HG02970 (cell line): Measurements from ENCODE around the gene FANCM.

Source experiments
- ATAC-seq: cut with Tn5 transposase; IDR thresholded peaks from one replicate; pipeline ENCODE4 v1.9.1; 2021; ENCODE audit warnings: mild to moderate bottlenecking, moderate library complexity, moderate number of reproducible peaks; ENCODE audit not compliant: unreplicated experiment, low FRiP score

The FANCM gene

DNA sequence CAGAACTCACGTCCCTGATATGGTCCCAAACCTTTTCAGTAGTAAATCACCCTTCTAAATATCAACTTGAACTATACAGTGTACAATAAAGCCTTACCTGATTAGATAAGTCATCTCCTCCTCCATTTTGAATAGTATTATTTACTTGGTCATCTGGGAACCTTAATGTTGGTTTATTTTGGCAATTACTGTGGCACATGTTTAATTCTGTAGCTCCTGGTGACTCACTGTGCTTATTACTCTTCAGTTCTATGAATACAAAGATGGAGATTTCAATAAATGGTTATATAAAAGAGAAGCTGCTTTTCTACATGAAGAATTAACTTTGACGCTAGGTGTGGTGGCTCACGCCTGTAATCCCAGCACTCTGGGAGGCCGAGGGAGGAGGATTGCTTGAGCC lies 91.8 kb downstream of the FANCM start:
- no peak for ATAC-seq

DNA sequence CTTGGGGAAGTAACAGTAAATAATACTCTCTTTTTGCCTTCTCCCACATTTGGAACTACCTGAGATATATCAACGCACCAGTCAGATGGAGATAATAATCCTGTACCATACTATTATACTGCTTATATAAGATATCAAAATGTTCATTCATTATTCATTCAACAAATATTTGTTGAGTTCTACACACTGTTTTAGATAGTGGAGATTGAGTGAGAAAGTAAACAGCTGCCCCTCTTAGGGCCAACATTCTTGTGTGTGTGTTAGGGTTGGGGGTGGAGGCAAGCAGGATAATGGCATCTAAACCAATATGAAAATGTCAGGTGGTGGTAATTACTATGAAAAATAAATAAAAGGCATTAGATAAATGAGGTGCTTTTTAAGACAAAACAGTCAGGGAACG lies 103.3 kb downstream of the FANCM start:
- no peak for ATAC-seq

DNA sequence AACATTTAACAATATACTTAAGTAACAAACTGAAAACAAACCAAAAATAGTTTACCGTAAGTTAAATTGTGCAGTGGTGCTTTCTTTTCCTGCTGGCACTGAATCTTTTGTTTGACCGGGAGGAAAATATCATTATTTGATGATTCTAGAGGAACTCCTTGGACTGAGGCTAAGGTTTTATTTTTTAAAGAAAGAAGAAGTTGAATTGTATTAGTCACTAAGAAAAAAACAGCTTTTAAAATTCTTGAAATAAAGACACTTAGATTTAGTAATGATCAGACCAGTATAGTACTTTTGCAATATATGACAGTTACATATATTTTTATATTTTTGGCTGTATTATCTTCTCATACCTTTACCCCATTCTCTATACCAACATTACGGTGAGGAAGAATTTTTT lies 107.0 kb downstream of the FANCM start:
- no peak for ATAC-seq

DNA sequence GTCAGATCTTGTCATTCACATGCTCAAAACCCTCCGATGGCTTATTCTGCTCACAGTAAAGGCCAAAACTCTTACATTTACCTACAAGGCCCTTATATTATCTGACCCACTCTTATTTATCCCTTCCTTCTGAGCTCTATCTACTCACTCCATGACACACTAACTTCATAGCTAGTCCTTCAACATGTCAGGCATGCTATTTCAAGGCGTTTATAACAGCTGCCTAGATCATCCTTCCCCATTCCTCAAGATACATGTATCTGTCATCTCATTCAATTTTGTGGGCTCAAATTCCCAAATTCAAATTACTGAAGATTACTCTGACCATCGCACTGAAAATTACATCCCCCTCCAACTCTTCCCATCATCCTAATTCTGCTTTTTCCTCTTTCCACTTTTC lies 110.4 kb downstream of the FANCM start:
- no peak for ATAC-seq

DNA sequence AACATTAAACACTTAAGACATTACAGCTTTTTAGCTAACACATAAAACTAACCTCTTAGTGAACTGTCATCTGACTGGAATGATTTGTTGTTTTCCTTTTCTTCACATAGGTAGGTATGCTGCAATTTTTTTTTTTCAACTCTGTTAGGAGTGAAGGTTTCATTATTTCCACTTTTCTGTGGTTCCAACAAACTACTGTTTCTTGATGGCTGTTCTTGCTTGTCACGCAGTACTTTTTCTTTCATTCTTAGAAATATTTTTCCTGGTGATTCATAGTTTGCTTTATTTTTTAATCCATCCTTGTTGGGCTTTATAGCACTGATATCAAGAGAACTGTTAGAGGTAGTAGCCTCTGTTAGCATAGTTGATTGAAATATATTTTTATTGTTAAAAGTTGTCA lies 111.0 kb downstream of the FANCM start:
- no peak for ATAC-seq

DNA sequence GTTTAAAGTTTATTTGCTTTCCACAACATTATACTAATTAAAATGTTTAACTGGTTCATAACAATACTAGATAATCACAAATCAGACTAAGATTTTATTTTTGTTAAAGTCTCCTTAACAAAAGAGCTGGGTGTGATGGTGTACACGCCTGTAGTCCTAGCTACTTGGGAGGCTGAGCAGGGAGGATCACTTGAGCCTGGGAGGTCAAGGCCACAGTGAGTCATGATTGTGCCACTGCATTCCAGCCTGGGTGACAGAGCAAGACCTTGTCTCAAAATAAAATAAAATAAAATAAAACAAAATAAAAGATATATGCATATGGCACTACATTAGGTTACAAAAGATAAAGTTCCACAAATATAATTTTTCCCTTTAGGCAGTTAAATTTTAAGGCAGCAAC lies 111.7 kb downstream of the FANCM start:
- no peak for ATAC-seq

DNA sequence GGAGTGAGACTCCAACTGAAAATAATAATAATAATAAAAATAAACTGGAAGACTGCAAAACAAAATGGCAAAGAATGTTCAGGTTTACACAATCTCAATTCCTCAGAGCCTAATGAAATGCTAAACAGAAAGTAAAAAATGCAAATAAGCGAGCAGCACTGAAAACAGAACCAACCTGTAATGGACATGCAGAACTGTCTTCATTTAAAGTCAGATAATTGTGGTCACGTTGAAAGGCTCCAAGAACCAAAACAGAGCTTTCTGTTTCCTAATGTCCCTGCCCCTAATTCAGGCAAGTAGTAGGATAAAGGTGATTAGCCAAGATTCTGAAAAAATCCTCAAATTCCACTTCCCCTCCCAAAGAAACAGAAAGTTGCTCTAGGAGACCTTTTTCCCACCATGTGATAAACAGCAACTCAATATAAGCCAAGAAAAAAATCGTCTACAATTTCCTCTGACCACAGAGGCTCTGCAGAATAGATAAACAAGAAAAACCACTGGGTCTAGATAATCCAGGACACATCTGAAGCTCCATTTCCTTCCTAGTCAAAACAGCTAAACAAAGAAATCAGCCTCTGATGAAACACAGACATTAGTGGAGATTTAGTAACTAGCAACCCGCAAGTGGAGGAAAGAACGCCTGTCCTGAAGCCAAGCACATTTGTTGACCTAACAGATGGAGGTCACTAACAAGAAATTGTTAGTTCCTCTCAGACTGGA lies 114.3 kb downstream of the FANCM start:
- ATAC-seq = no peak
